Measurements from ENCODE around the gene ATIC. TPM values are rescaled to one million over a fixed set of nuclear protein-coding genes. Genes with fewer than 3 reads are reported as not detected.

The ATIC gene
- polyA plus RNA-seq, 1 experiment: 114 TPM

DNA sequence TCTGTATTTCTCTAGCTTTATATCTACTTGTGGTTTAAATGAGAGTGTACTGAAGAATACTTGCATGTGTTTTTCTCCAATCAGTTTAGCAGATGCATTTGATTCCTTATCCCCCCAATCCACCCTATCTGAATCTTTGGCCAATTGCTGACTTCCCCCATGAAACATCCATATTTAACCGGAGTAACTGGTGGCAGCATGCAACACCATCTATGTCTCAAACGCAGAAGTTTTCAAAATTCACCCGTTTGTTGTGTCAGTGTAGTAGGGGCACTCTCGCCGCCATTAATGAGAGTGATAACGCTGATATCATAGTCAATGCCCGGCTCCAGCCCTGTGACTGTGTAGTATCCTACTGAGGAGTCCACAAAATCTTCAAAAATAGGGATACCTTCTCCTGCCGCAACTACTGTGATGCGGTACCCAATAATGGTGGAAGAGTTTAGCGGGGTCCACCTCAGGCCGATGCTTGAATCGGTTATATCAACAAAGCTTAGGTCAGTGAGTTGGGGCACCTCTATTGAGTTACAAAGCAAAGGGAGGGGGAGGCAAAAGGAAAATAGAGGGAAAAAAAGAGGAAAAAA, 80.9 kb downstream of the ATIC start:
- Histone ChIP-seq H3K27me3 (ENCODE audit: control insufficient read depth, insufficient read depth, low read length) (no peaks in the 10 kb centered on the region), H3K9me3 (ENCODE audit: control insufficient read depth, insufficient read depth, low read length) (no peaks in the 10 kb centered on the region), H3K27ac (ENCODE audit: low read depth, low read length) (peak overlapping the region; percentile 22), H3K4me3 (ENCODE audit: low read depth, low read length) (no peak overlapping the region)
- ChIA-PET POLR2A (no interaction called here), CTCF (no interaction called here)
- TF ChIP-seq, protein P1, sequence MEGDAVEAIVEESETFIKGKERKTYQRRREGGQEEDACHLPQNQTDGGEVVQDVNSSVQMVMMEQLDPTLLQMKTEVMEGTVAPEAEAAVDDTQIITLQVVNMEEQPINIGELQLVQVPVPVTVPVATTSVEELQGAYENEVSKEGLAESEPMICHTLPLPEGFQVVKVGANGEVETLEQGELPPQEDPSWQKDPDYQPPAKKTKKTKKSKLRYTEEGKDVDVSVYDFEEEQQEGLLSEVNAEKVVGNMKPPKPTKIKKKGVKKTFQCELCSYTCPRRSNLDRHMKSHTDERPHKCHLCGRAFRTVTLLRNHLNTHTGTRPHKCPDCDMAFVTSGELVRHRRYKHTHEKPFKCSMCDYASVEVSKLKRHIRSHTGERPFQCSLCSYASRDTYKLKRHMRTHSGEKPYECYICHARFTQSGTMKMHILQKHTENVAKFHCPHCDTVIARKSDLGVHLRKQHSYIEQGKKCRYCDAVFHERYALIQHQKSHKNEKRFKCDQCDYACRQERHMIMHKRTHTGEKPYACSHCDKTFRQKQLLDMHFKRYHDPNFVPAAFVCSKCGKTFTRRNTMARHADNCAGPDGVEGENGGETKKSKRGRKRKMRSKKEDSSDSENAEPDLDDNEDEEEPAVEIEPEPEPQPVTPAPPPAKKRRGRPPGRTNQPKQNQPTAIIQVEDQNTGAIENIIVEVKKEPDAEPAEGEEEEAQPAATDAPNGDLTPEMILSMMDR (IDR thresholded peaks at IDR 0.05; ENCODE audit: low read depth, low read length): no peak
- no peak for DNase-seq (ENCODE audit: low read depth, low spot score)

DNA sequence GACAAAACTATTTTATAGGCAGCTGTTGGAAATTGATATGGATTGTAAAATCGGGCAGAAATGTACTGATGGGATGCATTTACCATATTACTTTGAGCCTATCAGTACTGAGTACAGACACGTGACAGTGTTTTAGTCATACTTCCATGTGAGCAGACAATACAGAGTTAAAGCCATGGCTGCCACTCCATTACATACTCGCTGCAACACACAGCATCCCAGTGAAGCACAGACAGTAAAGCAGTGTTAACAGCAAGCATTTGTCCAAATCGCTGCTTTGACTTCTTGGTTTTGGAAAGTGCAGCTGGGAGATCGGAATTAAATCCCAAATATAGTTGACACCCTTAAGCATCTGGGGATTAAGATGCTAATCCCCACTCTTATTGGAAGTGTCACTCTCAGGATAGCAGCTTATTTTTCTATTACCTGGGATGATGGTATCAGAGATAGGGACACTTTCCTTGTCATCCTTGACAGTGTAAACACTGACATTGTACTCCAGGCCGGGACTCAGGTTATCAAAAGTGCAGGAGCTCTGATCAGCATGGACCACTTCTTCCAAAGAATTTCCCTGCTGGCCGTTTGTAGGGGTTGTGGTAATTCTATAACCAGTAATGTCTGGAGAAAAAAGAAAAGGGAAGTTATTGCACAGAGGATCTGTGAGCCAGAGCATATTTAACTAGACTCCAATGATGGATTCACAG, 82.4 kb downstream of the ATIC start:
- Histone ChIP-seq H3K4me3 (ENCODE audit: low read depth, low read length) (no peak overlapping the region), H3K9me3 (ENCODE audit: control insufficient read depth, insufficient read depth, low read length) (no peaks in the 10 kb centered on the region), H3K27me3 (ENCODE audit: control insufficient read depth, insufficient read depth, low read length) (no peaks in the 10 kb centered on the region), H3K27ac (ENCODE audit: low read depth, low read length) (peak overlapping the region; percentile 11)
- no peak for DNase-seq (ENCODE audit: low read depth, low spot score)
- POLR2A ChIA-PET: interaction anchor here (0.8 kb wide), 1 partner anchor 299 kb away, joined by 3 read pairs; no protein-coding TSS in a partner anchor
- TF ChIP-seq, protein P1 (IDR thresholded peaks at IDR 0.05; ENCODE audit: low read depth, low read length): no peak
- CTCF ChIA-PET: interaction anchor here (1.2 kb wide), 1 partner anchor 10 kb away, joined by 3 read pairs; no protein-coding TSS in a partner anchor

DNA sequence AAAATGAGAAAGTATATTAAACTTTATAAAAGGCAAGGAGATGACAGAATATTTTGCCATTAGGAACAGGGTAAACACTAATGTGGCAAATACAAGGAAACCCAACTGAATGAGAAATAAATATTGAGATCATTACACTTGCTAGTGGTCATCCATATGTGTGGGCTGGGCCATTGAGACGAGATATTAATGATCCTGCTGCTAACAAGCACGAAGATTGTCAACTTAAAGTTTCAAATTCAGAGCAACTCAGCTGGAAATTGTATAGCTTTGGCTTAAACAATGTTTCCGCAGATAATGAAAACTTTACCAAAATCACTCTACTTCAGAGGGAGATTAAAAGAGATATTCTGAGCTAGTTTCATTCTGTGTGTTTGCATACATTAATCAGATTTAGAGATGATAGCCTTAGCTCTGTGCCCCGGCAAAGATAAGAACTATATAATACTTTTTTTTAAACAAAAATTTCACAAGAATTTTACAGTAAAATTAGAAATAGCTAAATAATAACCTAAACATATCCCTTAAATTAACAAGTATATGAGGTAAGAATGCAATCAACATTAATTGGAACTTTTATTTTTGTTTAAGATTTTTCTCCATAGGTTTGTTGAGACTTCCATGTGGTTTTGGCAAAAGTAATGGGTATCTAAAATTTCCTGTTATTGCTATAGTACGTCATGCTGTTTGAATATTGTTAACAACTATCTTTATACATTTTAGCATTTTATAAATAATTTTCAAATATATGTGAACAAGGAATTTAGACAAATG, 84.0 kb downstream of the ATIC start:
- CTCF ChIA-PET: interaction anchor here (1.9 kb wide), 1 partner anchor 525 kb away, joined by 7 read pairs; no protein-coding TSS in a partner anchor
- TF ChIP-seq, protein P1 (IDR thresholded peaks at IDR 0.05; ENCODE audit: low read depth, low read length): no peak
- Histone ChIP-seq H3K27me3 (ENCODE audit: control insufficient read depth, insufficient read depth, low read length) (no peaks in the 10 kb centered on the region), H3K9me3 (ENCODE audit: control insufficient read depth, insufficient read depth, low read length) (no peaks in the 10 kb centered on the region), H3K27ac (ENCODE audit: low read depth, low read length) (no peak overlapping the region), H3K4me3 (ENCODE audit: low read depth, low read length) (no peak overlapping the region)
- POLR2A ChIA-PET: interaction anchor here (1.0 kb wide), 1 partner anchor 297 kb away, joined by 4 read pairs; no protein-coding TSS in a partner anchor
- DNase-seq (ENCODE audit: low read depth, low spot score): no peak

DNA sequence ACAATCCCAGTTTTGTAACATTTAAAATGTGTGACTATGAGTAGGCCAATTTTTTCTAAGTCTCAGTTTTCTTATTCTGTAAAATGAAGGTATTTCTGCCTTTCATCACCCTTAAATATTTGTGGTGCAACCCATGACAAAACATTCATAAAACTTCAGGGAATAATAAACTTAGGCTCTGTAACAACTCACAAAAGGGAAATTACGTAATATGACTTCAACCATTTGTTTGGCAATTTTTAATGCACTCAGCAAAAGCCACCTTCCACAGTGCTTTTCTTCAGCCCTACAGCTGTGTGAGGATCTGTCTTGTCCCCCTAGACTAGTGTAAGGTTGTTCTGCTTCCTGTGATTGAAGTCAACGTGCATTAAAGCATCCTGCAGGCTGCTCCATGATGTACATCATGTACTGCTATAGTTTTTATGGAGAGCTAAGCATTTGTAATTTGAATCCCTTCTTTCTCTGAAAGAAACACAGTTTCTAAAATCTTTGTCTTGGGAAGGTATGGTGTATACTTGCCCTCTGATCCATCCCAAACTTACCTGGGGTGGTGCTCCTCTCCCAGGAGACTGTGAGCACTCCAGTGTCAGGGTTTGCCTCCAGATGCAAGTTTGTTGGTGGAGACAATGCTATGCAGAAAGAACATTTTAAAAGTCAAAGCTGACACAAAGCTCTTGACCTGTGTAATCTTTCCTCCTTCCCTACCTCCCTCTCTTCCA, 84.9 kb downstream of the ATIC start:
- DNase-seq (ENCODE audit: low read depth, low spot score): peak; percentile 63
- CTCF ChIA-PET: interaction anchor here (0.6 to 1.9 kb wide), 7 partner anchors 9 to 625 kb away, joined by 3 to 8 read pairs (median 3); no protein-coding TSS in a partner anchor
- no peak overlapping the region for H3K4me3 ChIP-seq (ENCODE audit: low read depth, low read length)
- no peaks in the 10 kb centered on the region for H3K9me3 ChIP-seq (ENCODE audit: control insufficient read depth, insufficient read depth, low read length)
- peak overlapping the region; percentile 22 for H3K27ac ChIP-seq (ENCODE audit: low read depth, low read length)
- no peaks in the 10 kb centered on the region for H3K27me3 ChIP-seq (ENCODE audit: control insufficient read depth, insufficient read depth, low read length)
- TF ChIP-seq, protein P1 (IDR thresholded peaks at IDR 0.05; ENCODE audit: low read depth, low read length): no peak
- POLR2A ChIA-PET: interaction anchor here (0.5 to 2.2 kb wide), 5 partner anchors 11 to 664 kb away, joined by 3 to 7 read pairs (median 4); no protein-coding TSS in a partner anchor

Data from AG04450 (cell line).